HG02973 (cell line): Measurements from ENCODE around the gene SPI1.

Experiments used
- ATAC-seq: cut with Tn5 transposase; IDR thresholded peaks from one replicate; pipeline ENCODE4 v1.9.1; 2021; ENCODE audit warnings: moderate library complexity; ENCODE audit not compliant: unreplicated experiment

Gene SPI1

DNA sequence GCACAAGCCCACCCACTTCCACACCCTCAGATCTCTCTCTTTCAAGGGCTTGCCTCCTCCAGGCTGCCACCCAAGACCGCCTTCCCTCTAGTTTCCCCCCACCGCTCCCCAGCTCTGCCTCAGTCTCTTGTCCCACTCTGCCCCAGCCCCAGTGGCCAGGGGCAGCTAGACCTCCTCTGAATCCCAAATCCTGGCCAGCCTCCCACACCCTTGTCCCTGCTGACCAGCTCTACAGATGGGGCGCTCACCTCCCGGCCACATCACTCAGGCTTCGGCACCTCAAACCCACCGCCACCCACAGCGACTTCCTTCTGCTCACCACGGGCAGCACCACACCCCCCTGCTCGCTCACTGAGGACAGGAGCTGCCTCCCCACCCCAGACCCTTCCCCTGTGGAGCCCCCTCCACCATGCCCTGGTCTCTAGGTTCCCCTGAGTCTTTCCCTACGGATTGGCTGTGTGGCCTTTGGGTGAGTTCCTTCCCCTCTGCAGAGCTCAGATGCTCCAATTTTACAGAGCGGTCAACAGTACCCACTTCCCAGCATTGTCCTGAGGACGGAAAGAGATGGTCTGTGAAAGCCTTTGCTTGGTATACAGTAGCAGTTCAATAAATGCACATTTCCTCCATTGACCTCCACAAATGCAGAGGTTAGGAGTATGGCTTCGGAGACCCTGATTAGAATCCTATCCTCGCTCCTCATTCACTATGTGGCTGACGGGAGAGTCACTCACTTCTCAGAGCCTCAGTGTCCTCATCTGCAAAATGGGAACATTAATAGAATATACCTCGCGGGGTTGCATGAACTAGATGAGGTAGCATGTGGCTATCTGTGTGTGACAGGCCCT is 11.5 kb upstream of the SPI1 start:
- no peak for ATAC-seq

DNA sequence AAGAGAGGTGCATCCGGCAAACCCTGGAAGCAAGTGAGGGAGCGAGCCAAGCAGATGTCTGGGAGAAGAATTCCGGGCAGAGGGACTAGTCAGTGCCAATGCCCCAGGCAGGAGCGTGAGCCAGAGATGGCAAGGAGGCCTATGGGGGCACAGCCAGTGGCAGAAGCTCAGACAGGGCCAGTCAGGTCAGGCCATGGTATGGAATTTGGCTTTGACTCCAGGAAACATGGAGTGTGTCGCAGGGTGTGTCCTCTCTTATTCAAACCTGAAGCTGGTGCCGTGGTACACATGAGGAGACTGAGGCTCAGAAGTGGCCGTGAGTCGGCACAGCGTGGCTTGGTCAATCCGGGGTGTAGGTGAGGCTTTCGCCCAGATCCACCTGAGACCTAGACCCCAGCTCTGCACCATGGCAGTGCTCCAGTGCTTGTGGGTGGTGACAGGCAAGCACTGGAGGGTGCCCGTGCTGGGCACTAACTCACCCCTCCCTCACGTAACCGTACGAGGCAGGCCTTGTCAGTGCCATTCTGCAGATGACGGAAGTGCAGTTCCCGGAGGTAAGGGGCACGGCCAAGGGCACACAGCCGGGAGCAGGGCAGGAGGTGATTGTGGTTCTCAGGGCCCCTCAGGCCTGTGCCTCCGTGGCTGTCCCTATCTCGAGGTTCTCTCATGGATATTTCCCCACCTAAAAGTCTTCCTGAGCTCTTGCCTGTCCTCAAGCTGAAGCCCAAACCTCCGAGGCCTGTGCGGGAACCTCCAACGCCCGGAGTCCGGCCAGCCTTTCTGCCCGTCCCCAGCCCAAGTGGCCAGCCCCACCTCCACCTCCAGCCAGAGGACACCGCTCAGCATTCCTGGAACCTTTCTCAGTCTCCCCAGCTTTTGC is 10.6 kb upstream of the SPI1 start:
- ATAC-seq: no peak

DNA sequence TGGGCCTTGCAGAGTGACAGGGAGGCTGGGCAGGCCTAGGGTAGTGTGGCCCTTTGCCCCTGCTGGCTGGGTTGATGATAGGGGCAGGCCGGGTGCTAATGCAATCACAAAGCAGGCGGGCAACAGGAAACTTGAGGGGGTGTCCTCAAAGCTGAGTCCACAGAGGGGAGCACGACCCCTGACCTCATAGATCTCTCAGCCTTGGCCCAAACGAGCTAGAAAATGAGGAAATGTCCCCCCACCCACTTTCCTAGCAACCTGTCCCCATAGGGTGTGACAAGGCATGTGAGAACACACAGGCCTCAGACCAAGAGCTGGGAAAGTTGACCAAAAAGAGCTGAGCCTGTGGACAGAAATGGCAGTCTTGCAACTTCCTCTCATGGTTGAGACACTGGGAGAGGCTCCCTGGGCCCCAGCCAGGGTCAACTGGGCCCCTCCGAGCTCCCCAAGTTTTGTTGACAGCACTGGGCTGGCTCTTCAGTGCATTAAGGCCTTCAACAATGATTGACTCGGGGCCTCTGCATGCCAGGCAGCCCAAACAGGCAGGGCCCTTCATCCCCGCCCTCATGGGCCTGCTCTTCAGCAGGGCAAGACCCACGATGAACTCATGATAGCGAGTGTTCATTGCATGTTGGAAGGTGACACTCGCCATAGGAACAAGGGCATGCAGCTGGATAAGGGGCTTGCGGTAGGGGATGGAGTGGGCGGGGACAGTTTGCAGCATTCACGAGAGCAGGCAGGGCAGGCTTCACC is 9.8 kb upstream of the SPI1 start:
- no peak for ATAC-seq

DNA sequence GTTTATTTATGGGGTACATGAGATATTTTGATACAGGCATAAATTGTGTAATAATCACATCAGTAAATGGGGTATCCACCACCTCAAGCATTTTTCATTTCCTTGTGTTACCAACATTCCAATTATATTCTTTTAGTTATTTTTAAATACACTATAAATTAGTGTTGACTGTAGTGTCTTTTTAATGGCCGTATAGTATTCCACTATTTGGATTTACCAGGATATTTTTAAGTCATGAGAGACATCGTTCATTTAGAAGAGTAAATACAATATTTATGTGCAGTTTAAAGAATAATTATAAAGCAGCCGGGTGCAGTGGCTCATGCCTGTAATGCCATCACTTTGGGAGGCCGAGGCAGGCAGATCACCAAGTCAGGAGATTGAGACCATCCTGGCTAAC is 6.2 kb upstream of the SPI1 start:
- ATAC-seq: no peak

DNA sequence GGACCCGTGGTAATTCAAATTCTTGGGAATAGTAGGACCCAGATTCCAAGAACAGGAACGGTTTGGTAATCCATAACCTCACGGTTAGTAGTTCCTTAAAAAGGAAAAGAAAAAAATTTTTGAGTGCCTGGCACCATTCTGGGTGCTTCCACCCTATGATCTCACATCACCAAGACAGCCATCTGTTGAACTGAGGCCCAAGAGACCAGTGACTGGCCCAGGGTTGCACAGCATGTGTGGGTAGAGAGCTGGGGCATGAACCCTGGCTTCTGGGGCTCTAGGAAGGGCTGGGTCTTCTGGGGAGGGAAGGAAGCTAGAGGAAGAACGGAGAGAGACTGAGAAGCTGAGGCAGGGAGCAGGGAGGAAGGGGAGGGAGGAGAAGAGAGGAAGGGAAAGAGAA is 4.7 kb upstream of the SPI1 start:
- ATAC-seq: no peak

DNA sequence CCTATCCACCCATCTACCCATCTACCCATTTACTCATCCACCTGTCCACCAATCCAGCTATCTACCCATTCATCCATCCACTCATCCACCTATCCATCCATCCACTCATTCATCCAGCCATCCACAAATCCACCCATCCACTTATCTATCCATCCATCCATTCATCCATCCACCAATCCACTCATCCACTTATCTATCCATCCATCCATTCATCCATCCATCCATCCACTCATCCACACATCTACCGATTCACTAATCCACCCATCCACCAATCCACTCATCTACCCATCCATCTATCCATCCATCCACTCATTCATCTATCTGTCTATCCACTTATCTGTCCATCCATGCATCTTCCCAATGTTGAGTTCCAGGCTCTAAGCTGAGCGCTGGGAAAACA is 1.7 kb upstream of the SPI1 start:
- ATAC-seq: no peak

DNA sequence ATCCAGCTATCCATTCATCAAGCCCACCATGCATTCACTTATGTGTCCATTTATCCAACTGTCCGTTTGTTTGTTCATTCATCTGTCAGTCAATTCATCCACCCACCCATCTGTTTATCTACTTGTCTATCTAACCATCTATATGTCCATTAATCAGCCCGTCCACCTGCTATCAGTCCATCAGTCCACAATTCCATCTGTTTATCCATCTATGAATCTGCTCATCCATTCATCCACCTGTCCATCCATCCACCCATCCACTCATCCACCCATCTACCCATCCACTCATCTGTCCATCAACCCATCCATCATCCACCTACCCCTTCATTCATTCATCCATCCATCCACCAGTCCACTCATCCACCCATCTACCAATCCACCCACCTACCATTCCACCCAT is 970 bp upstream of the SPI1 start:
- no peak for ATAC-seq

DNA sequence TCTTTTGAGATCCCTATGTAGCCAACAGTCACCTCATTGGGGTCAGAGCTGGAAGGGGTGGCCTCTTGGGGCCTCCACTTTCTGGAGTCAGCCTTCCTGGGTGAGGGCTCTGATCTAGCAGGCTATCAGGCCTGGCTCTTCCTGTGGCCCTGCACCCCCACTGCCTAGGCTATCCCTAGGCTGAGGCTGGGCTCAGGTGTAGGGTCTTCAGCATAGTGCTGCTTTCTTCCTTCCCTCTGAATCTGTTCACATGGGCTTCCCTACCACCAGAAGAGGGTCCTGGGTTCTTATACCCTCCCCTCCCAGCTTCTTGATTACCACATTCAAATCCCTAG is 456 bp upstream of the SPI1 start:
- no peak for ATAC-seq

DNA sequence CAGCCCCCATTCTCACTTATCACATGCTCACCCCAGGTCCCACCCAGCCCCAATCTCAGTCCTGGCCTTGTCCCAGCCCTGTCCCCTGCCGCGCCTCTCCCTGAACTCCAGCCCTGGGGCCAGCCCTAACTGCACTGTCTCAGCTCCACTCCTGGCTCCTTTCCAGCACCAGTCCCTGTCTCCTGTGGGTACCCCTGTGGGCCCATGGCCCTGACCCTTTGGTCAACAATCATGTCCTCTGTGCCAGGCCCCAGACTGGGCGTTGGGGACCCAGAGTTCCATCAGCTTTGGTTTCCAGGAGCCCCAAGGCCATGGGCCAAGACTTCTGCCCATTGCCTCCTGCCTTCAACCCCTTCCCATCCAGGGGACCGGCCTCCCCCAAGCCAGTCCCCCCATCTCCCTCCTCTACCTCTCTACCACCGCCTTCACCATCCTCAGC is 757 bp downstream of the SPI1 start:
- no peak for ATAC-seq

DNA sequence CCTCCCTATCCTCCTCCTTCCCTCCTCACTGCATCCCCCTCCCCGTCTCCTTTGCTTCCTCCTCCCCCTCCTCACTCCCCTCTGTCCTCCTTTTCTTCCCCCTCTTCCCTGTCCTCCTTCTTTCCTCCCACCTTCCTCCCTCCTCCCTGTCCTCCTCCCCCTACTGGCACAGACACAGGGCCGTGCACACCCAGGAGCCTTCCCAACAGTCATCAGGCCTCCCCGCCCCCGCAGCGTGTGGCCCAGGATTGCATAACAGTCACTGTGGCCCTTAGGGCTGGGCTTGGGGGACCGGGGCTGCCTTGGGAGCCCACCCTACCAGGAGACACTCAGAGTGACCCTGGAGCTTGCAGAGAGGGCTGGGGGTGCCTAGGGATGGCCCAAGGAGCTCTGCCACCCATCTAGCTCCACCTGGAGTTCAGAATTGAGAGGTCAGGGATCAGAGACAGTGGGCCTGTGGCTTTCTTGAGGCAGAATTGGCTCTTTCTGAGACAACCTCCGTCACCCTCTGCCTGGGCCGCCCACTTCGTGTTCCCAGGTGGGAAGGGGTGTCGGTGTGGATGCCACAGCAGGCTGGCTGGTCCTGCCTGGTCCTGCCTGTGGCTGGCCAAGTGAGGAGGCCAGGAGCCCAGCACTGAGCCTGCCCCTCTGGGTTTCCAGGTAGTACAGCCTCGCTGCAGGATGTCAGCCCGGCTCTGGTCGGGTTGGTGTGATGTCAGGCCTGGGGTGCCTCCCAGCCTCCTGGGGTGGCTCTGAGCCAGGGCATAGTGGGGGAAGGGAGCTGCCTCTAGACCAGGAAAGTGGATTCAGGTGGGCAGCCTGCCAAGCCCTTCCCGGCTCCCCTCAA is 1.6 kb downstream of the SPI1 start:
- ATAC-seq: peak; percentile 39

DNA sequence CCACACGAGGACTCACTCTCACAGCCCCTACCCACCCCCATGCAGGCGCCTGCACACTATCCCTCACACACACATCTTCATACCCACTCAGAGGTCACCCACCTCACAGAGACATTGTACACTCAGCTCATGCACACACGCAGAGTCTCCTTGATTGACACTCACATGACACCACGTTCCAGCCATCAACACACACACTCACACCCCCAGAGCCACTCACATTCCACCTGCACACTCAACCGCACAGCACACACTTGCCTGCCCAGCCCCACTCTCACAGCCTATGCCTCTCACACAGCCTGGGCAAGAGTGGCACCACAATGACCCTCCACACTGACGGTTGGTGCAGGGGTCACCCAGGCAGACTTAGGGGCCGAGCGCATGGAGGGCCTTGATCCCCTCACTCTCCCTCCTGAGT is 2.2 kb downstream of the SPI1 start:
- no peak for ATAC-seq

DNA sequence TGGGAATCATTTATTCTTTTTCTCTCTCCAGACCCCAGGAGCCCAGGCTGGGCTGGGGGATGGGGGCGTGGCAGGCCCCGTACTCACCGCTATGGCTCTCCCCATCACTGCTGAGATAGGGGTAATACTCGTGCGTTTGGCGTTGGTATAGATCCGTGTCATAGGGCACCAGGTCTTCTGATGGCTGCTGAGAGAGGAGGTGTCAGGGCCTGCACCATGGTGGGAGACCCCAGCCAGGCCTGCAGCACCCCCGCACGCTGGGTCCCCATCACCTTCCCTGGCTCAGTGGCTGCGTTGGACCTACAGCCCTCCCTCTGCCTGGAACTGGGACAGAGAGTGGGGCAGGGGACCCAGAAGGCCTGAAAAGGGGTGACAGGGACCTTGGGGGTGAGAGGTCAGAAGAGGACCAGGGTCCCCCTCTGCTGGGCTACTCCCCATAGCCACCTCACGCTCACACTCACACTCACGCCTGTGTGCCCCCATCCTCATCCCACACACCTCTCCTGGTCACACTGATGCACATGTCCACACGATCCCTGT is 2.7 kb downstream of the SPI1 start:
- no peak for ATAC-seq

DNA sequence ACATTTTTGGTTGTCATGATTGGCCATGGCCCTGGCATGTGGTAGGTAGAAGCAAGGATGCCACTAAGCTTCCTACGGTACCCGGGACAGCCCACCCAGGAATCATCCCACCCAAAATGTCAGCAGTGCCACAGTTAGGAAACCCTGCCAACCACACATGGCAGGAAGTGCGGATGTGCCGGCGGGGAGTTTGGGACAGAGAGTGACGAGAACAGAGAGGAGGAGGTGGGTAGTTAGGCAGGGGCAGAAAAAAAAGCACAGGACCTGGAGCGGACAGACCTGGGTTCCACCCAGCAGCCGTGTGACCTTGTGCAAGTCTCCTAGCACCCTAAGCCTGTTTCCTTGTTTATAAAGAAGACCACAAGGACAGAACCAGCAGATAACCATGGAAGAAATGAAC is 3.3 kb downstream of the SPI1 start:
- ATAC-seq: no peak

DNA sequence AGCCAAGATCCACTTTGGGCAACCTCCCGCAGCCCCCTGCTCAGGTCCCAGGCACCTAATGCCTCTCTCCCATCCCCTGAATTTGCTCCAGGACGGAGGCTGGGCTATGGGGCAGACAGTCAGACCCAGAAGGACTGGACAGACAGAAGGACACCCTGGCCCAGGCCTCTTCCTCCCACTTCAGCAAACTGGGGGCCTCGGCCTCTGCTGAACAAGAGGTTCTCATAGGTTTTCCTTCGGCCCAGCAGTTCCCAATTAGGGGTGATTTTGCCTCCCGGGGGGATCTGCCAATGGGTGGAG is 3.7 kb downstream of the SPI1 start:
- no peak for ATAC-seq

DNA sequence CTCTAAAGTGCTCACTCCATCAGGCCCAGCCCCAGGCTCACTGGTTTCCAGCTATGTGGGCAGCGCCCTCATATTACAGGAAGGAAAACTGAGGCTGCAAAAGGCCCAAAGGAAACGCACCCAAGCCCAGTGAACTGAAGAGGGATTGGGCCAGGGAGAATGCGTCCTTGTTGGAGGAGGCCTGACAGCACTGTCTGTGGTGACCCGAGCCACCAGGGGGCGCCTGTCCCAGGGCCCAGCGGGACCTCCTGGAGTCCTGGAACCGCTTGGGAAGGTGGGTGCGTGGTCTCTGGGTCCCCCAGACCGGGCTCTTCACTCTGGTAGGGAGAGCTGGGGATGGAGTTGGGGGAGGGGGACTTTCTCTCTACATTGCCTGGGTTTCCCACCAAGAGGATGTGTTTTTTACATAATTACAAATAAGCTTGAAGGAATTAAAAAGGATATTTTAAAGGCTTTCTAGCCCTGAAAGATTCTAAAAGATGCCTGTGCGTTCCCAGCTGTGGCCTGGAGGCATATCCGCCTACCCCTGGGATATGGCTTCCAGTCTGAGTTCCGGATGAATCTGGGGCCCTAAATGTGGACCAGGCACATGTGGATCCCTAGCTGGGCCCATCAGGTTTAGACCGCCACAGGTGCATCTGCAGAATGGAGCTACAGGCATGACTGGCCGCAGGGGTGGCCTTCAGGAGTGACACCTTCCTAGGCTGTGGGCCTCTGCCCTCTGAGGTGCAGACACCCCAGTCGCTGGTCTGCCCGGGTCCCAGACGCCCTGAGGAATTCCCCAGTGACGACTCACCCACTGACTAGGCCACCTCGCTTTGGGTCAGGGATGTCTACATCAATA is 4.2 kb downstream of the SPI1 start:
- no peak for ATAC-seq

DNA sequence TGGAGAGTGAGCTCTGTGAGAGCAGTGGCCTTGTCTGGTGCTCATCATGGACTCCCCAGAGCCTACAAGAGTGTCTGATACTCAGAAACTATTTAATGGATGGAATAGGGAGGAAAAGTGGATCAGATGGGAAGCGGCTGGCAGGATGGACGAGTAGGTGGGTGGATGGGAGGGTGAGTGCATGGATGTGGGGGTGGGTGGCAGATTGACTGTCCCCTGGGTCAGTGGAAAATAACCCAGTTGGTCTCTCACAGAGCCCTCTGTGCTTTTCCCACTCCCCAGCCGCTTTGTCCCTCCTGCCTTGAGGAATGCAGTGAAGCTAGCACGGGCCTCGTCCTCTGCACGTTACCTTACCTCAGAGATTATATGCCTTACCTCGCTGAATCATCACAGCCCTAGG is 5.9 kb downstream of the SPI1 start:
- no peak for ATAC-seq

DNA sequence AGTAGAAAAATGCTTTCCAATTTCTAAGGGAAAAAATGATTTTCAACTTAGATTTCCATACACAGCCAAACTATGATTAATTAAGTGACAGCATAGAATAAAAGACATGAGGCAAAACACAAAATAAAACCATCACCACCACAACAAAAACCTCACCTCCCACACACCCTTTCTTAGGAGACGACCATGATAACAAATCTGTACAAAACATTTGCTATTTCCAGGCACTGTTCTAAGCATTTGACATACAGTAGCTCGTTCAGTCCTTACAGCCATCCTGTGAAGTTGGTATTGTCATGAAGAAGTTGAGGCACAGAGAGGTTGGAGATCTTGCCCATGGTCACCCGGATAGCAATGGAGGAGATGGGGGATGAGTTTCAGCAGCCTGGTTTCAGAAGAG is 8.7 kb downstream of the SPI1 start:
- no peak for ATAC-seq

DNA sequence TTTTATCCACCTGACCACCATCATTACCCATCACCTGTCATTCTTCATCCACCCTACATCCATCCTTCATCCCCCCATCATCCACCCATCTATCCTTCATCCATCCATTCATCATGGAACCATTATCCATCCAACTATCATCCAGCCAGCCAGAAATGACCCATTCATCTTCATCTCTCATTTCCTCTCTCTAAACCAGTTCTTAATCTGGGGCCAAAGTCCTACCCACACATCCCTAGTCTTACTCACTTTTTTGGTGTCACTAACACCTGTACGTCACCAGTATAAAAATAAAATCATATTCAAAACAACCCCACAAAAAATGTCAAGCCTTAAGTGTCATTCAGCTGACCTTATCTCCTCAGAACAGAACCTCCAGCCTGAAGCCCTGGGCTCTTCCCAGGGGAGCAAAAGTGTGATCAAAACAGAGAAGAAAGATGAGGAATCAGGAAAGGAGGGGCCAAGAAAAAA is 12.3 kb downstream of the SPI1 start:
- no peak for ATAC-seq

DNA sequence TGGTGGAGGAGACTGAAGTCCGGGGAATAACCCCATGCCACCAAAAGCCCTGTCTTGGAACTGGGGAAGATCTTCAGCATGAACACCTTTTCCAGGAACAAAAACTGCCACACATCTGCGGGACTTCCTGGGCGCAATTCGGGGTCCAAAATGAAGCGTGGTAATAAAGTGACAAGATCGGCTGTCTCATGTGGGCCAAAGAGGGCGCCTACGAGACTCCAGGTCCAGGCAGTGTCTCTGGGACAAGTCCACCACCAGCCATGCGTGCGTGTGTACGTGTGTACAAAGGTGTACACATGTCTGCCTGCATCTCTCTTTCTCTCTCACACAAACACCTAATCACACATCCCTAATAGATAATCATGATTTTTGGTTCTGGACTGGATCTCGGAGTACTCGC is 16.9 kb downstream of the SPI1 start:
- ATAC-seq: no peak

DNA sequence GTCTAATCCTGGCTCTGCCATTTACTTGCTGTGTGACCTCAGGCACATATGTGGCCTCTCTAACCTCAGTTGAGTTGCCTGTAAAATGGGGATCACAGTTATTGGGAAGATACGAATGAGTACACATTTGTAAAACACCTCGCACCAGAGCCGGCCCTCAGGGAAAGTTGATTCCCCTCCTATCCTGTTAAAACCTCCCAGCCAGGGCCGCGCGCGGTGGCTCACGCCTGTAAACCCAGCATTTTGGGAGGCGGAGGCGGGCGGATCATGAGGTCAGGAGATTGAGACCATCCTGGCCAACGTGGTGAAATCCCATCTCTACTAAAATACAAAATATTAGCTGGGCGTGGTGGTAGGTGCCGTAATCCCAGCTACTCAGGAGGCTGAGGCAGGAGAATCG is 18.0 kb downstream of the SPI1 start:
- ATAC-seq: no peak
